Activated gamma-delta T cell treated with Interleukin-2 at 50 U/mL for 16 hours (primary cell): ENCODE measurements around the gene PITPNM1.
"Not testable (repeated sequence)": the region's sequence is repeated elsewhere in the genome, so short reads cannot be mapped to it uniquely, and the experiment has no call there.

Source experiments
- DNase-seq: peaks from one replicate; pipeline ENCODE4 v3.0.0-alpha.2; 2020

Gene PITPNM1

DNA sequence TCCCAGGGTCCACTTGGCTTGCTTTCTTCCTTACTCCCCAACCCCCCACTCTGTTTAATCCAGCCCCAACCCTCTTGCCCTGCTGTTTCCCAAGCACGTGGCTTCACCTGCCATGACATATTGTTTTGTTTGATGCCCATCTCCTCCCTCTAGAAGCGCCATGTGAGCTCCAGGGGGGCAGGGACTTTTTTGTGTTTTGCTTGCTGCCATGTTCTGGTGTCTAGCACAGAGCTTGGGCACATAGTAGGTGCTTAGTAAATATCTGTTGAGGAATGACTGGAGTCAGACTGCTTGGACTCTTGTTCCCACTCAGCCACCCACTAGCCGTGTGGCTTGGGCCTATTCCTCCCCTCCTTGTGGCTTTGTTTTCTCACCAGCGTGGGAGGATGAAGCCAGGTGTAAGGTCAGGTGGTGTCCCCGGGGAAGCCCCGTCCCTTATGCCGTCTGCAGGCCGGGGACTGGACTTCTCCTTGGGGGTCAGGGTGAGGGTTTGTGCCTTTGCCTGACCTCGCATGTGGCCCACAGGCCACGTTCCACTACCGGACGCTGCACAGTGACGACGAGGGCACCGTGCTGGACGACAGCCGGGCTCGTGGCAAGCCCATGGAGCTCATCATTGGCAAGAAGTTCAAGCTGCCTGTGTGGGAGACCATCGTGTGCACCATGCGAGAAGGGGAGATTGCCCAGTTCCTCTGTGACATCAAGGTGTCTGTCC, 18.5 kb downstream of the PITPNM1 start:
- DNase-seq: peak; percentile 13

DNA sequence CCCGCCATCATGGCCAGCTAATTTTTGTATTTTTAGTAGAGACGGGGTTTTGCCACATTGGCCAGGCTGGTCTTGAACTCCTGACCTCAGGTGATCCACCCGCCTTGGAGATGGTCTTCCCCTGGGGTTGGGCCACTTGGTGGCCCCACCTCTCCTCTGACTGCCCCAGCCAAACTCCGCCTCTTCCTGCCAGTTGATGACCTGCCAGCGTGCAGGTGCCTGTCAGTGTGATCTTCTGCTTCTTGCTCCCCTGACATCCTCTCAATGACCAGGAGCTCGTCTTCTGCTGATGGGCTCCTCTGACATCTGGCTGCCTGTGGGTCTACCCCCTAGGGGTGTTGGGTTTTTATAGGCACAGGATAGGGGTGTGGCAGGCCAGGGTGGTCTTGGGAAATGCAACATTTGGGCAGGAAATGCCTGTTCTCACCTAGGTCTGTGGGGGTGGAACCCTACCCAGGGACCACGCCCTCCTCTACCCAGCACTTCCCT, 19.2 kb downstream of the PITPNM1 start:
- DNase-seq: peak; percentile 30

DNA sequence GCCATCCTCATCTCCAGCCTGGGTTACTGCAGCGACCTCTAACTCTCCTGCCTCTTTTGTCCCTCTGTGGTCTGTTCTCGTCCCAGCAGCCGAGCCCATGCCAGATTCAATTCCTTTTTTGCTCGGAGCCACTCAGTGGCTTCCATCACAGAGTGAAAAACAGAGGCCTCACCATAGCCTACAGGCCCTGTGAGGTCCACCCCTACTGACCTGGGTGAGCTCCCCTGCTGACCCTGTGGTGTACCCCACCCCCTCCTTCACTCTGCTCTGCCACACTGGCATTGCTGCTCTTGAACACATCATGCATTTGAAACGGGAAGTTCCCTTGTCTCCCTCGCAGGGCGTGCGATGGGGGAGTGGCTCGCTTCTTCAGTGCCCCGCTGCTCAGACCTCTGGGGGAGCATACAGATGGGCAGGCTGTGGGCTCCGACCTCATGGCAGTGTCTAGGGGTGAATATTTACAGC, 20.3 kb downstream of the PITPNM1 start:
- peak; percentile 52 for DNase-seq

DNA sequence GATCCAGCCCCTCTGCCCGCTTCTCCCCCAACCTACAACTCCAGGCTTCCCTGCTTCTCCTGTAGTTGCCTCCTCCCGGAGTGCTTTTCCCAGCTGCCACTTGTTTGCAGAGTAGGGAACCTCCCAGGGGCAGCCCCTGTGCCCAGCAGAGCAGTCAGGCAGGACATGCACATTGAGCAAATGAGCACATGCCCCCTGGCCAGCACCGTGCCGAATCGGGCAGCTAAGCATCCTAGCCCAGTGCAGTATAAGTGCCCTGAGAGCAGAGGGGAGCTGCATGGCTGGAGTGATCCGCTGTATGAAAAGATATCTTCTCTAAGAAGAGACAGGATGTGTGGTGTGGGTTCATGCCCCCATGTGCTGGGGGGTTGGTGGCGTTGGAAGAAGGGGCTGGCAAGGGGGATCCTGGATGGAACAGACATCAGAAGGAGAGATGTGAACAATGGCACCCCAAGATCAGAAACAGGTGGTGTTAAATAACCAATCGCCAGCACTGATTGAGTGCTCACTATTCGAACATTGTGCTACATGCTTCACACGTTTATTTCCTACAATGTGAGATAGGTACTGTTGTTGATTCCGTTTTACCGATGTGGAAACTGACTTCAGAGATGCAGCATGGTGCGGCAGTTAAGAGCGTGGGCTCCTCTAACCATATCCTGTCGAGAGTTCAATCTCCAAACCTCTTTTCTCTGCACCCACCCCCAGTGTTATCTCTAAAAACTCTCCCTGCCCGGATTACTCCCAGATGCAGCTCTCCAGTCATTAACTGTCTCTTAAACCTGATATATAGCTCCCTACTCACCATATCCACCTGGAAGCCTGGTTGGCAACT, 21.1 kb downstream of the PITPNM1 start:
- peak; percentile 36 for DNase-seq

DNA sequence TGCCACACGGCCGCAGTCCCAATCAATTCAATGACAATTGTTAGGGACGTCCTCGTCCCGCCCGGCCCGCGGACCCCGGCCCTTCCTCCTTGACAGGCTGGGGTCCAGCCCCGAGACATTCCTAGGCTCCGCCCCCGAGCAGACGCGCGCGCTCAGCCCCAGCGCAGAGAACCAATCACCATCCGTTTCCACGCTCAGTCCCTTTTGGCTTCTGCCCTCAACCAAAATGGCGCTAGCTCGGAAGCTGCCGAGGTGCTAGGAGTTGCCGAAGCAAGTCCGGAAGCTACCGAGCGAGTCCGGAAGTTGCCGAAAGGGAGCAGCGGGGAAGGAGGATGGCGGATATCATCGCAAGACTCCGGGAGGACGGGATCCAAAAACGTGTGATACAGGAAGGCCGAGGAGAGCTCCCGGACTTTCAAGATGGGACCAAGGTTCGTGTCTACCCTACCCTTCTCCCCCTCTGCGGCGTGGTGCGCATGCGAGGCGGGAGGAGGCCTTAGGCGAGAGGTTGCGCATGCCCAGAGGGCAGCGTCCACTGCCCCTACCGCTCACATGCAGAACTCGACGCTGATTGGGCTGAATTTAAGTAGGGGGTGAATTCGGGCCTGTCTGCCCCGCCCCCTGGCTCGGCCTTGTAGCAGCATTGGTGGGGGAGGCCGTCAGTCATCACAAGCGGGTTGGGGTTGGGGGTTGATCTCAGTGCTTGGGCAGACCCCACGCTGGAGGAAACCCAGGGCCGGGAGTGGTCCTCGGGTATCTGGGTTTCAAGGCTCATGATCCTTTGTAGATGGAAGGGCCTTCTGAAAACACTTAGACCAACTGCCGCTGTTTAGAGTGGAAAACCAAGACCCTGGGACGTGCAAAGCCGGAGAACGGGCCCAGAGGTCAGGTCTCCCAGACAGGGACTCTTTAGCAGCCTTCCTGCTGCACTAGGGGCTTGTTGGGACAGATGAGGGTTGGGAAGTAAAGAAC, 22.1 kb downstream of the PITPNM1 start, which contains the start of gene AIP:
Gene AIP, plus strand, starts transcription at position 200 of the 972 bp plus-strand sequence. Its CDS starts 133 bp downstream, at position 333.
- peak; percentile 97 for DNase-seq

DNA sequence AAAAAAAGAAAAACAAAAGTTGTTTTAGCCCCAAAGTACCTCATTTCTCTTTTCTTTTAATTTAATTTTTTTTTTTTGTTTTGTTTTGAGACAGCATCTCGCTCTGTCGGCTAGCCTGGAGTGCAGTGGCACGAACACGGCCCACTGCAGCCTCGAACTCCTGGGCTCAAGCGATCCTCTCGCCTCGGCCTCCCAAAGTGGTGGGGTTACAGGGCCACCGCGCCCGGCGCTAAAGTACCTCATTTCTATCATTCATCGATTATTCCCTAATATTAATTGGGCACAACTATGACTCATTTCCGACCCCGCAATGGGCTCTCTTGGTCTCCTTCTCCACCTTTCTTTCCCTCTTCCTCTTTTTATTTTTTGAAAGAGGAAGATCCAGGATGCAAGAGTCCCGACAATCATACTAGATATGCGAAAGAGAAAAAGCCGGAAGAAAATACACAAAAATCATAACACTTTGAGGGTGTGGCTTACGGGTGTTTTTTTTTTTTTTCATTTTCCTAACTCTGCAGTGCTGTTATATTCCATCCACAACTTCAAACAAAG, 22.8 kb downstream of the PITPNM1 start:
- no peak for DNase-seq

DNA sequence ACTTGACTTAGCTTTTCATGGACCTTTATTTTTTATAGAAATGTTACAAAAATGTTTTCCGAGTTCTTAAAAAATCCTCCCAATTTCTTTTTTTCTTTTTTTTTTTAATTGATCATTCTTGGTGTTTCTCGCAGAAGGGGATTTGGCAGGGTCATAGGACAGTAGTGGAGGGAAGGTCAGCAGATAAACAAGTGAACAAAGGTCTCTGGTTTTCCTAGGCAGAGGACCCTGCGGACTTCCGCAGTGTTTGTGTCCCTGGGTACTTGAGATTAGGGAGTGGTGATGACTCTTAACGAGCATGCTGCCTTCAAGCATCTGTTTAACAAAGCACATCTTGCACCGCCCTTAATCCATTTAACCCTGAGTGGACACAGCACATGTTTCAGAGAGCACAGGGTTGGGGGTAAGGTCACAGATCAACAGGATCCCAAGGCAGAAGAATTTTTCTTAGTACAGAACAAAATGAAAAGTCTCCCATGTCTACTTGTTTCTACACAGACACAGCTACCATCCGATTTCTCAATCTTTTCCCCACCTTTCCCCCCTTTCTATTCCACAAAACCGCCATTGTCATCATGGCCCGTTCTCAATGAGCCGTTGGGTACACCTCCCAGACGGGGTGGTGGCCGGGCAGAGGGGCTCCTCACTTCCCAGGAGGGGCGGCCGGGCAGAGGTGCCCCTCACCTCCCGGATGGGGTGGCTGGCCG, 27.7 kb downstream of the PITPNM1 start:
- not testable (repeated sequence) for DNase-seq

DNA sequence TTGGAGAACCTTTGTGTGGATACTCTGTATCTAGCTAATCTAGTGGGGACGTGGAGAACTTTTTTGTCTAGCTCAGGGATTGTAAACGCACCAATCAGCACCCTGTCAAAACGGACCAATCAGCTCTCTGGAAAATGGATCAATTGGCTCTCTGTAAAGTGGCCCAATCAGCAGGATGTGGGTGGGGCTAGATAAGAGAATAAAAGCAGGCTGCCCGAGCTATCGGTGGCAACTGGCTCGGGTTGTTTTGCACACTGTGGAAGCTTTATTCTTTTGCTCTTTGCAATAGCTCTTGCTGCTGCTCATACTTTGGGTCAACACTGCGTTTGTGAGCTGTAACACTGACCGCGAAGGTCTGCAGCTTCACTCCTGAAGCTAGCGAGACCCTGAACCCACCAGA, 28.5 kb downstream of the PITPNM1 start:
- not testable (repeated sequence) for DNase-seq

DNA sequence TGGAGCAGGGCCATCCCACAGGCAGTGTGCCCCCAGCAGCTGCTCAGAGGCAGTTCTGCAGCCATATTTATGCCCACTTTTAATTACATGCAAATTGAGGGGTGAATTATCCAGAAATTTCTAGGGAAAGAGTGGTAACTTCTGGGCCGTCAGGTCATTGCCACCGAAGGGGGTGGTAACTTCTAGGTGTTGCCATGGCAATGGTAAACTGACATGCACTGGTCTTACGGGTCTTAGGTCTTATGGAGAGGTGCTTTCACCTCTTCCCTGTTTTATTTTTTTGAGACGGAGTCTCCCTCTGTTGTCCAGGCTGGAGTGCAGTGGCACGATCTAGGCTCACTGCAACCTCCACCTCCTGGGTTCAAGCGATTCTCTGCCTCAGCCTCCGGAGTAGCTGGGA, 32.3 kb downstream of the PITPNM1 start:
- no peak for DNase-seq

DNA sequence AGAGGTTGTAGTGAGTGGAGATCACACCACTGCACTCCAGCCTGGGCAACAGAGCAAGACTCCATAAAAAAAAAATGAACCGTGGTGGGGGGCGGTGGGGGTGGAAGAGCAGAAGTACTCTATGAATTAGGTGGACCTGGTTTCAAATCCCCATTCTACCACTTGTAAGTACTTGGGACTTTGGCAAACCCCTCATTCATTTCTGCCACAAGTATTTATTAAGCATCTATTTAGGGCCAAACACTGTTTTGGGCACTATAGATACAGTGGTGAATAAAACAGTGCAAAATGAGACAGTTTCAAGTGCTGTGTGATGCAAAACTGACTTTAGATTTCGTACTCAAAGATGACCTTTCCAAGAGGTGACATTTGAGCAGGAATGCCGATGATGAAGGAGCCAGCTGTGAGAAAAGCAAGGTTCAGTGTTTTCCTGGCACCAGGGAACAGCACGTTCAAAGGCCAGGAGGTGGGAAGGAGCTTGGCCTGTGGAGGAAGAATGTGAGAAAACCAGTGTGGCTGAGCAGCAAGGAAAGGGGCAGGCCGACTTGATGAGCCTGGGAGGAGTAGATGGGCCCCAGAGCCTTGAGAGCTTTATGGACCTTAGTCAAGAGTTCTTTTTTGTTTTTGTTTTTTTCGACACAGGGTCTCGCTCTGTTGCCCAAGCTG, 34.7 kb downstream of the PITPNM1 start:
- DNase-seq: no peak

DNA sequence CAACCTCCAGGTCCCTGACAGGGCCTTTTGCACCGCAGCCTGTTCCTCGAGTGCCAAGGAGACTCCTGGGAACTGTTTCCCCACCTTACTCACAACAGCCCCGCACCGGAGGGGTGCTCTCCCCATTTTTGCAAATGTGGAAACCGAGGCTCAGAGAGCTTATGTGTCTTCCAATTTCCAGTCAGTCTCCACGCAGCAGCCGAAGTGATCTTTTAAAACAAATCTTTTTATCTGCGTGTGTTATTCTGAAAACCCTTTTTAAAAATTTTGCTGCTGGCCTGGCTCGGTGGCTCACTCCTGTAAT, 35.7 kb downstream of the PITPNM1 start:
- no peak for DNase-seq

DNA sequence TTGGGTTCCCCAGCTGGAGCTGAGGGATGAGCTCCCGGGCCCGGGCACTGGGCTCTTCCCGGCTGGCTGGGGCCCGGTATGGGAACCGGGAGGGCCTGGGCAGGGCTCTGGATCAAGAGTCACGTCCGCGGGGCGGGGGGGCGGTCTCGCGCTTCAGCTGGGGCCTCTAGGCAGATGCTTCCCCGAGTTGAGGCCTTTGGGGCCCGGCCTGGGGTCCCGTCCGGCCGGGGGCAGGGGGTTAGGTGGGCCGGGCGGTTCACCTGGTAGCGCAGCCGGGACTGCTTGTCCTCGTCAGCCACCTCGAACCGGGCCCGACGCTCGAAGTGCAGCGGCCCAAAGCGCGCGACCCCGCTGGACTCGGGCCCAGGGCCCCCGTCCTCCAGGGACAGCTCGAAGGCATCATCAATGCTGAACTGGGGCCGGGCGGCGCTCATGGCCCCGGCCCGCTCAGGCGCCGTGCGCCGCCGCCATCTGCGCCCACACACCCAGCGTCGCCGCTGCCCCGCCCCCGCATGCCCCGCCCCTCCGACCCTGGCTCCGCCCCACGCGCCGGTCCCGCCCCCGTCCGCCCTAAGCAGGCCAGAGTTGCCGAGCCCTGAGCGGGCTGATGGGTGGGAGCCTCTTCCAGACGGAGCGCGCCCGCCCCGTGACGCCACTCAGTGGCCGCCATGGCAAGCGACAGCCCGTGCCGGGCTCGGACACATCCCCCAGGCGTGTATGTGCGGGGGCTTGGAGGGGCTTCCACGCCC, 36.2 kb downstream of the PITPNM1 start, which contains the start of gene TMEM134:
Gene TMEM134, minus strand, starts transcription at position 493 of the 749 bp plus-strand sequence. Its CDS starts 59 bp downstream, at position 434.
- DNase-seq: peak; percentile 91

DNA sequence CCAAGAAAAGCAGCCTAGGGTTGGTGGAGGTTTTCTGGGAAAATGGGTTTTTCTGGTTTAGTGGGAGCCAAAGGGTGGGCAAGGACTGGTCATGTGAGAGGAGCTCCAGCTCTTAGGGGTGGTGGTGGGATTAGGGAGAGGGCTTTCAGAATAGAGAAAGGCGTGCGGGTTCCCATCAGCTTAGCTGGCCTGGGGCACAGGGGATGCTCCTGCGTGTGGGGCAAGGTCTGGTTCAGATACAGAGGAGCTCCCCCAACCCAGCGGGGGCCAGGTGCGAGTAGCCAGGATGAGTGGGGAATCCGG, 36.8 kb downstream of the PITPNM1 start:
- no peak for DNase-seq

DNA sequence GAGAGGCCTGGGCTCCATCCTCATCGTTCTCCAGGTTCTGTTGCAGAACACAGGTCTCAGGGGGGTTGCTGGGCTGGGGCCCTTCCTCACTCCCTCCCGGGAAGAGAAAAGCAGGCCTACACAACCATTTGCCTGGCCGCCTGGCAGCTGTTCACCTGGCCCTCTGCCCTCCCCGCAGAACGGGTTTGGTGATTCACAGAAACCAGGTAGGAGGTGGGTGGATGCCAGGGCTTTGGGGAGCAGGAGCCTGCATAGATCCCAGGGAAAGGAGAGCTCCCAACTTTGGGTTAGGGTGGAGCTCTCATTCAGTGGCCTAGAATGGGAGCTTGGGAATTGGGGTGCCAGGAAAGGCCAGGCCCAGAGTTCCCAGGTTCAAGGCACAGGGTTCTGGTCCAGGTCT, 37.1 kb downstream of the PITPNM1 start:
- DNase-seq: no peak

DNA sequence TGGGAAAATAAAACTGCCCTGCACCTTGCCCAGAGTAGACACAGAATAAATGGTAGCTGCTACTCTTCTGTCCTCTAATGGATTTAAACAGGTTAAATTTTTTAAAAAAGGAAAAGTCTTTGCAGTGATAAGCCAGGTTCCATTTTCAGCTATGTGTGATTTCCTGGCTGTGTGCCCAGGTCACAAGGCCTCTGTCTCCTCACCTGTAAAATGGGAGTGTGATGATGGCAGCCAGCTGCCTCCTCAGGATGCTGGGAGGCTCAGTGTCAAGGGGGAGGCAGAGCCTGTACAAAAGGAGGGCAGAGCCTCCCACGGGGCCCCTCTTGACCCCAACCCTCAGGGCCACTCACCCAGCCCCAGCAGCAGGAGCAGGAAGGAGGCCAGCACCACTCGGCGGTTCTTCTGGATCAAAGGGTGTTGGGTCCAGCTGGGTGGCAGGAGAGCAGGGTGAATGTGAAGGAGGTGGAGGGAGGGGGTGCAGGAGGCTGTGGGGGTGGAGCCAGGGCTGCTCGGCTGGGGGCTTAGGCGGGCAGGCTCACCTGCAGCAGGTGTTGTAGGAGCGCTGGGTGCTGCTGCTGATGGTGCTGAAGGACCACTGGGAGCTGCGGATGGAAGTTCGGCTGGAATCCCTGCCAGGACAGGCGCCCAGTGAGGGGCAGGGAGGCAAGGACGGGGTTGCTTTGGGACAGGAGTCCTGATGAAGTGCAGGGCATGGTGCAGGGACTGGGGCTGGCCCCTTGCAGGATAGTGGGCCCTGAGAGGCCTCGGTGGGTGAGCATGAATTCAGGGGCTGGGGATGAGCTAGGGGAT, 38.0 kb downstream of the PITPNM1 start:
- DNase-seq: no peak

DNA sequence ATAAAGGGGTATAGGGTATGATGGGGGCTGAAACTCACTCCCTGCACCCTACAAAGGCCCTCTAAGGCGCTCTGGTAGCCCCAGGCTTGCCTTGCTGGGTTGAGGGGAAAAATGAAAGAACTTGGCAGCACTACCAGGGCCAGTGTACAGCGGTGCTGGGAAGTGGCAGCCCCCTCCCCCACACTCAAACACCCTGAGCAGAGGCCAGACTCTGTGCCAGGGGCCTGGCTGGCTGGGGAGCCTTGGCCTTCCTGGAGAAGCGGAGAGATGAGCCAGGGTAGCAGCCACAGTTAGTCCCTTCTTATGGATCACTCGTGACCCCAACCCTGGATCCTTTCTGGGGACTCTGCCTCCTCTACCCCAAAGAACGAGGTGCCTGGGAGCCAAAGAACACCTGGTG, 38.8 kb downstream of the PITPNM1 start:
- no peak for DNase-seq

DNA sequence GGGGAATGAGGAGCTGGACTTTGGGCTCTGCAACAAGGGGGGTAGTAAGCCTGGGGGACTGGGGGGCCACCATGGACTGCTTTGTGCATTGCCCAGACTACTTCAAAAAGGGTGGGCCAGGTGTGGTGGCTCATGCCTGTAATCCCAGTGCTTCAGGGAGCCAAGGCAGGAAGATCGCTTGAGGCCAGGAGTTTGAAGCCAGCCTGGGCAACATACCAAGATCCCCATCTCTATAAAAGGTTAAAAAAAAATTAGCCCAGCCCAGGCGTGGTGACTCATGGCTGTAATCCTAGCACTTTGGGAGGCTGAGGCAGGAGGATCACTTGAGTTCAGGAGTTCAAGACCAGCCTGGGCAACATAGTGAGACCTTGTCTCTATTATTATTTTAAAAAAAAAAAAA, 39.6 kb downstream of the PITPNM1 start:
- not testable (repeated sequence) for DNase-seq

DNA sequence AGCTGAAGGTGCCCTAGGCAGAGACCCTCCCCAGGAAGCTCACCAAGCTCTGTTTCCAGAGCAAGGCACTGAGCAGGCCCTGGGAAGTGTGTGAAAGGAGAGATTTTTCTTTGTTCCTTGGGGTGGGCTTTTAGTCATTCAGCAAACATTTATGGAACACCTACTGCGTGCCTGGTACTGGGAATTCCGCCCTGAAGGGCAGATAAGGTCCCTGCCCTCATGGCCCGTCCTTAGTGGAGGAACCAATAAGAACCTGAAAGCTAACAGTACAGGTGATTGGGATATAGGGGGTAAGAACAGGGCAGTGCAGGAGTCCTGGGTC, 40.0 kb downstream of the PITPNM1 start:
- no peak for DNase-seq

DNA sequence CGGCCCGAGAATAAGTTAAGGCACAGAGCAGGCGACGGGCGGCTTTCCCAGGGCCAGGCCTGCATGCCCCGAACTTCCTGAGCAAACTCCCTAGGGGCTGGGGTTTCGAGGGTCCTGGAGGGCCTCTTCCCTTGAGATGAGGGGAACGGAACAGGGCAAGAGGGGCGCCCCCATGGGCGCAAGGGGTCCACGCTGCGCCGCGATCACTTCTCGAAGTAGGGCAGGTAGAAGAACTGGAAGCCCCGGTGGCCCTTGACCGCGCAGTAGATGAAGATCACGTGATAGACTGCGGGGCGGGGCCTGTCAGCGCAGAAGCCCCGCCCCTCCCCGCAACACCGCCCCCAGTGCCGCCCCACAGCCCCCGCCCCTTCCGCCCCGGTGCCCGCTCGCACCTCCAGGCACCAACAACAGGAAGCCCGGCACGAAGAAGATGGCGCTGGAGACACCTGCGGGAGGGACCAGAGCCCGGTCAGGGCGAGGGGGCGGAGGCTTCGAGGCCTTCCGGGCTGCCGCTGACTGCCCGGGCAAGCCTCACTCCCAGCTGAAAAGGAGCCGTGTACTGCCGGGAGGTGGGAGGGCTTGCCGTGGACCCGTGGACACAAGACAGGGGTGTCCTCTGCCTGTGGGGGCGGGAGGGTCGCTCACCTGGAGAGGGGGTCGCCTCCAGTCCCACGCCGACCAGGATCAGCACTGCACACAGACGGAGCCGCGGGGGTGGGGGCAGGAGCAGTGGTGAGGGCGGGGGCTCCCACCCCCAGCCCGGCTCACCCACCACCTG, 40.6 kb downstream of the PITPNM1 start:
- DNase-seq: peak; percentile 95
